Fibroblast of skin of left biceps (primary cell): ENCODE data around the gene WSCD2.

Experiments
- DNase-seq, 2 experiments: peaks; one replicate each; pipeline ENCODE4 v3.0.0-alpha.2; 2013; ENCODE audit warnings: low read depth in 2 of 2

The WSCD2 gene

DNA sequence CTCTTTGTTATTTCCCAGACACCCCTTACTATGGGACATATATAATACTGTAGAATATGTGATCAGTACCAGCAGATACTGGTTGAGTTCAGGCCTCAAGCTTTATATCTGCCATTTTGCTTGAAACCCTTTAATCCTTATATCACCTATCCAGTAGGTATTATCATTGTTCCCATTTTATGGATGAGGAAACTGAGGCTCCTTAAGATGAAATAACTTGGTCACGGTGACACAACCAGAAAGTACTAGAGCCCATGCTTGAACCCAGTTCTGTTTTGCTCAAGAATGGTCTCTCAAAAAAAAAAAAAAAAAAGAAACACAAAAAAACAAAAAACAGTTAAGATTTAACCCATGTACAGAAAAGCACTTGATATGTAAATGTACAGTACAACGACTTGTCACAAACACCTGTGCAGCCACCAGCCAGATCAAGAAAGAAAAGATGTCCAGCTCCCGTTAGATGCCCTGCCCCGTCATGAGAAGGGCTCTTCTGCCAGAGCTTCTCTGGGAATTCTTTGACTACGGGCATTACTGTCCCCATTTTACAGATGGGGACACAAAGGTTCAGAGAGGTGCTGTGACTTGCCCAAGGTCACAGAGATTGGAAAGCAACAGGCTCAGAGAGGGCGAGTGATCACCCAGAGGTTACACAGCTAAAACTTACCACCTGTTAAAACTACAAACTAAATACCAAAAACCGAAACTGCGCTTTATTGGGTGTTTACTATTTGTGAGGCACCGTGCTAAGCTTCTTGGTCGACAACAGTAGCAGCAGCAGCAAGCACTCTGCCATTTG, 669 bp upstream of the WSCD2 start:
- no peak for DNase-seq

DNA sequence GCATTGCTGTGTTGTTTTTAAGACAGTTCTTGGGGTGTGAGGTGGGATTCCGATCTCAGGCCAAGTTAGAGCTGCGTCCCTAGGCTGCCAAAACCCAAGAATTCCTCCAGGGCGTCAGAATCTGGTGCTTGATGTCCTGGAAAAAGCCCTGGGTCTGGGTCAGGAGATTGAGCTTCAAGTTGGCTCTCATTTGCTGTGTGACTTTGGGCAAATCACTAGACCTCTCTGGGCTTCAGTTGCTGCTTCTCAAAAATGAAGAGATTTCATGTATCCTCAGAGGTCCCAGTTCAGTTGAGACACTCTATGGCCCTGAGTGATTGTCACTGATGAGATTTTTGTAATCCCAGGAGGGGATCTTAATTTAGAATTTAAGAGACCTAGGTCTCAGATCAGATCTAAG, 1.9 kb downstream of the WSCD2 start:
- no peak for DNase-seq

DNA sequence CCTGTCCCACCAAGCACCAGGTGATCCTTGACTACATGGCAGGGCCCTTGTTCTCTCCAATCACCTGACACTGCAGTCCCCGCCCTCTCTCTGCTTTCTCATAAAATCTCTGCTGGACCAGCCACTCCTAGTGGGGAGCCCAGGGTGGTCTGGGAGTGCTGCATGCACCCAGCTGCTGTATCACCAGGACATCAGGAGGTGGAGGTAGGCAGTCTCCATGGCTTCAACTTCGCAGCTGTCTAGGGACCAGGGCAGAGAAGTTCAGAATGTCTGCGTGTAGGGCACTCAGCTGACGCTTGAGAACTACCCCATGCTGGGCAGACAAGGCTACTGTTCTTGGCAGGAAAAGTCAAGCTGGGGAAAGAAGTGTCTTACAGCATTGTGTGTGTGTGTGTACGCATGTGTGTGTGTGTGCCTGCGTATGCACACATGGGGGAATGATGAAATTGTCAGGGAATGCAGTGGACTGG, 2.6 kb downstream of the WSCD2 start:
- DNase-seq, result no peak

DNA sequence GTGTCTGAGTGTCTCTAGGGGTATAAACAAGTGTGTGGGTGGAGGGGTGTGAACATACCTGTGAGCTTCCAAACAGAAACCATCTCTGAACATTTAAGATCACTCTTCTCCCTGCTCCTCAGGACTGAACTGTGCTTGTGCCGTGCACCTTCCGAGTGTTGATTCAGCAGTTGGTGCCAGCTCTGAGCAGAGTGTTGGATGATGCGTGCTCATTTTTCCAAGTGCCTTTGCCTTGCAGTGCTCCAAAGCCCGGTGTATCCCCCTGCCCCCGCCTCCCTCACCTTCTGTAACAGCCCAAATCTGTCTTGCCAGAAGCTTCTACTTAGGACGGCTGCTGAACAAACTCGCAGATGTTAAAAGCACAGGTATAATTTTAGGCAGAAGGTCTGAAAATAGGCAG, 4.4 kb downstream of the WSCD2 start:
- no peak for DNase-seq

DNA sequence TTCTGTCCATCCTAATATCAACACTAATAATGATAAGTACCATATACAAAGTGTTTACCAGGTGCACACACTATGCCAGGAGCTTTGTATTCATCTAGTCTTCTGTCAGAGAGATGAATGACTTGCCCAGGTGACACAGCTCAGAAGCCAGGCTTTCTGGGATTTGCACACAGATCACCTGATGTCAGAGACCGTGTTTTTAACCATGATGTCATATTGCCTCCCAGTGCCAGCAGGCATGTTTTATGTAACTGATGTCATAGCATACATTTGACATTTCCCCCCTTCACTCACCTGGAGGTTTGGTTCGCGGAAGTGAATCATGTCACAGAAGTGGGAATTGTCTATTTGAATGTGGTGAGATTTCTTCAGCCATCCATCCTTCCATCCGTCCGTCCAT, 5.7 kb downstream of the WSCD2 start:
- no peak for DNase-seq

DNA sequence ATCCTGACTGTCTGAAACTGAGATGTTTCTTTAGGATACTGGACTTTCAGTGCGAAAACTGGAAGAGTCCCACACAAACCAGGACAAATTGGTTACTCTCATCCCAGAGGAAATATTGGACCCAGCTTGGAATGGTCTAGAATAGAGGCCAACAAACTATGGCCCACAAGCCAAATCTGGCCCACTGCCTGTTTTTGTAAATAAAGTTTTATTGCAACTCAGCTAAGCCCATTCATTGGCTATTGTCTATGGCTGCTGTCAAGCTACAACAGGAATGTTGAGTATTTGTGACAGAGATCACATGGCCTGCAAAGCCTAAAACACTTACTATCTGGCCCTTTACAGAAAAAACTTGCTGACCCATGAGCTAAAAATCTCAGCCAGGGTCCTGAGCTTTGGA, 6.5 kb downstream of the WSCD2 start:
- no peak for DNase-seq

DNA sequence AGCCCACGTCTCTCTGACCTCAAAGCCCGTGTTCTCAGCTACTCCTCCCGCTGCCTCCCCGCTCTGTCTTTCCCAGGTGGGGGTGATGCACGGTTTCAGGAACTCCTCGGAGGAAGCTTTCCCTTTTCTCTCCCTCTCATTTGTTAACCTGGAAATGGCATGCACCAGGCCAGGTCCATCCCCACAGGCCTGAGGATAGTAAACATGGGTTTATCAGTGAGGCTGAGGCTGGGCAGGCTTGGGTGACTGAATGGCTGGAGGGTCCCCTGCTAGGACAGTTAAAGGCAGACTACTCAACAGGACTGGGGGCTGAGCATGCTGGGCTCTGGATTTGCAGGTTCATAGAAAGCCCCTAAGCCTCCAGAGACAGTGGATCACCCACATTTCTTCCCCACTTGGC, 7.6 kb downstream of the WSCD2 start:
- no peak for DNase-seq

DNA sequence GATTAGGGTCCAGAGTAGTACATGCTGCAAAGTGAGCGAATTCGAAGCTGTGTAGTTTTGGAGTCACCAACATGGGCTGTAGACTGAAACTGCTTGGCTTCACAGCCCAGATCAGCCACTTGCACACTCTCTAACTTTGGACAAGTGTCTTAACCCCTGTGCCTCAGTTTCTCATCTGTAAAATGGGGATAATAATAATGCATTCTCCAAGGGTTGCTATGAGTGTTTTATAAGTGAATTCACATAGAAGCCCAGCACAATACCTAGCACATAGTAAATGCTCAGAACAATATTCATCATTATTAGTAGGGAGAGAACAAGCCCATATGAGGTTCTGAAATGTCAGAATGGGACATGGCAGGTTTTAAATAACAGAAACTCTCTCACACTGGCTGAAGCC, 10.4 kb downstream of the WSCD2 start:
- DNase-seq, result no peak

DNA sequence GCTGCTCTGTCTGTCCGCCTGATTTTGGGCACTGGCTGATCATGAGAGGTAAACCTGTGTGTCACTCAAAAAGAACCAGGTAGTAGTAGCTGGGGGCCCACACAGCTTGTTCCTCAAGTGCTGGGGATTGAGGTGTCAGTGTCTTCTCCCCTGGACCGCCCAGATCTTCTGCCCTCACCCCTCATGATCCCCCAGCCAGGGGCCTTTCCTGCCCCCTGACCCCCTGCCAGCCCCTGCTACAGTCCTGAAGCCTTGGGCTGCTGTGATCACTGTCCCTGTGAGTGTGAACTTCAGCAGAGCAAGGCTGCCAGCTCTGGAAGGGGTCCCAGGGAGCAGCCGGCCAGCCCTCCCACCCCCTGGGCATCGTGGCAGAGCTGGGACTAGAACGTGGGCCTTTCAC, 11.4 kb downstream of the WSCD2 start:
- DNase-seq, result no peak

DNA sequence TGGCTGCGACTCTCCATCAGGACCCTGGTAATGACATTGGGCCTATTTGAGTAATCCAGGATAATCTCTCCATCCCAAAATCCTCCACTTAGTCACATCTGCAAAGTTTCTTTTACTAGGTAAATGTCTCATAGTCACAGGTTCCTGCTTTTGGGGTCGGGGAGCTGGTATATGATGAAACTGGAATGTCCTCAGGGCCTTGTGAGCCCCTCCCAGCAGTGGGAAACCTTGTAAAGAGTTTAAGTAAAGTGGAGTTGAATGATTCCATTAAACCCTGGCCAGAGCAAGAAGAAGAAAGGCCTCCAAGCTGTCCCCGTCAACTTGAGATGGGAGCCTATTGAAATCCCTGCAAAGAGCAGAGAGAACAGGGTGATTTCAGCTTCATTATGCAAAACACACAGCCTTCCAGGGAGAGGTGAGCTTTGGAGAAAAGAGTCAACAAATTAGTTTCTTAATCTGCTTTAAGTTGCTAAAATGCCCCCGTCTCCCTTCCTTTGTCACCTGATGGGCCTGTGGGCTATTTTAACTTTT, 12.6 kb downstream of the WSCD2 start:
- no peak for DNase-seq

DNA sequence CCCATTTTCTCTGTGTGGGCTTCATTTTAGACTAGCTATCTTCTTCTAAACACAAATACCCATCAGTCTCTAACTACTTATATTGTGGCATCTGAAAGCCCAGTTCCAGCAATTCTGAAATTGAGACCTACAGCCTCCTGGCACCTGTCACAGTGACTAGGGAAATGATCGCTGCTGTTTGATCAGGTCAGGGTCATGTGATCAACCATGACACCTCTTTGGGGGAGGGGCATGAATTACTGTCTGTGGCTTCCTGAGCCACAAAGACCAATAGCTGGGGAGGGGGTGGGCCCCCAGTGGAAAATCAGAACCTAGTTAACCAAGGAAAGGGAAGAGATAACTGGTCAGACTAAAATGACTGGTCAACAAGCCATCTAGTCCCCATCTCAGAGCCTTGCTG, 14.1 kb downstream of the WSCD2 start:
- DNase-seq, result no peak

DNA sequence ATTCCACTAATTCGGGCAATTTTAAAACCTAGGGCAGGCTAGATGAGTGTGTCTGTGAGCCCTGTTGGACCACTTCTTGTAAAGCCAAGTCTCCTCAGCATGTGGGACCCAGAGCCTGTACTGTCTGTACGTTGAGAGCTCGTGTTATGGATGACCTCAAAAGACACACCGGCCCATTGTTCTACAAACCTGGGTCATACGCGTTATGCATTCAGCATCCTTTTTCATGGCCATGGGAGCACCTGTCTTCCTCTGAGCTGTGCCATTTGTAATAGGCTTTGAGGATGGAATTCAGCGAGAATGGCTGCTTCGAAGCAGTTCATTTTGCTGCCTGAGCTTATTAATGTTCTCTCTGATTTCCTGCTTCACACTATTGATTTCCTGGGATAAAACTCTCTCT, 15.0 kb downstream of the WSCD2 start:
- no peak for DNase-seq

DNA sequence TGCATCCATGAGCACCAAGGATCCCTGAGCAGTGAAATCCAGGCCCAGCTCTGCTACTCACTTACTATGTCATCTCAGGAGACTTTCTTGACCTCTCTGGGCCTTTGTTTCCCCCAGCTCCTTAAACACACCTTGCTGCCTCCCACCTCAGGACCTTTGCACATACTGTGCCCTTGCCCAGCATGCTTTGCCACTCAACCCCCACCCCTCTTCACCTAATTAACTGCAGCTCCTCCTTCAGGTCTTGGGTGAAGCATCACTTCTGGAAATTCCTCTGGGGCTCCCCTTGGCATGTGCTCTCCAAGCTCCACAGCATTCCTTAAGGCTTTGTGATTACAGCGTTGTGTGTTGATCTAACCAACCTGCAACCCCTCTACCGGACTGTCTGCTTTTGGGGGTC, 15.9 kb downstream of the WSCD2 start:
- no peak for DNase-seq

DNA sequence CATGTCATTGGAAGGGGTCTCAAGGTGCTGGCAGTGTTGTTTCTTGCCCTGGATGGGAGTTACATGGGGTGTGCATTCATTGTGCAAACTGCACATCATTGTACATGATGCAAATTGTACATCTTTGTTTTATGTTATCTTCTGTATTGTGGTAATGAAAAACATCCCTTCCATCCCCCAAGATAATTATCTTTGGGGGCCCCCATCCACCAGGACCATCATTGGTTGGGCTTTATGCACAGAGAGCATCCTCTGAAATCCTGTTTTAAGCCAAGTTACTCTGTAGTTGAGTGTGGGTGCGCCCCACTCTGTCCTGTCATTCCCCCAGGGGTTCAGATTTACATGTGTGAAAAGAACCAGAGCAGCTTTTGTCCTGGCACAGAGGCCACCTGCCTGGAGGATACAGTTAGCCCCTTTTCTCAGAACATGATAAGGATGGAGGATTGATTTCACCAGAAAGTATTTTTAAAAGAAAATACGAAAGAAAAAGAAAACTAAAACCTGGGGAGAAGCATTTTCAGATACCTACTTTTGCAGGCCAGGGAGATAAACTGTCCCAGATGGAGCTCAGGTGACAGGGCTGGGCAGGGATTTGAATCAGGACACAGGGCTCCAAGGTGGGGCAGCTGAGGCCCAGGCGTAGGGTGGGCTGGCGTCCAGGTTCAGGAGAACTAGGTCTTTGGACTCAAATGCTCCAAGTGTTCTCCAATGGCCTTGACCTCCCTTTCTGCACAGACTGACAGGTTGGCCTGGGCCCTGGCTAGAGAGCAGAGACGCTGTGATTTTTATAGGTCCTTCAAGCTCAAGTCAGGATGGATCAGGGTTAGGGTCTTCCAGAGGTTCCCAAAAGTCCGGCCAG, 17.2 kb downstream of the WSCD2 start:
- DNase-seq, result no peak

DNA sequence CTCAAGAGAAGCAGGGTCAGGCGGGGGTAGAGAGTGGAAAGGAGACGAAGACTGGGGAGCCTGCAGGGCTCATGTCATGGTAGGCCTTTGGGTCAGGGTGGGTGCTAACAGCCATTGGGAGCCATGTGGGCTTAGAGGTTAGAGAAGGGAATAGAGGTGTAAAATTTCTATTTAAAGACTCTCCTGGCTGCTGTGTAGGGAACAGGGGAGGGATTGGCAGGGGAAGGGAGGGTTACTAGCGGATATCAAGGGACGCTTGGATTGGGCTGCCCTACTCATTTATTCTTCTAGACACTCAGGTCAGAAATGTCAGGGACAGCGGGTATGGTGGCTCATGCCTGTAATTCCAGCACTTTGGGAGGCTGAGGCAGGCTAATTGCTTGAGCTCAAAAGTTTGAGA, 18.2 kb downstream of the WSCD2 start:
- DNase-seq, result no peak

DNA sequence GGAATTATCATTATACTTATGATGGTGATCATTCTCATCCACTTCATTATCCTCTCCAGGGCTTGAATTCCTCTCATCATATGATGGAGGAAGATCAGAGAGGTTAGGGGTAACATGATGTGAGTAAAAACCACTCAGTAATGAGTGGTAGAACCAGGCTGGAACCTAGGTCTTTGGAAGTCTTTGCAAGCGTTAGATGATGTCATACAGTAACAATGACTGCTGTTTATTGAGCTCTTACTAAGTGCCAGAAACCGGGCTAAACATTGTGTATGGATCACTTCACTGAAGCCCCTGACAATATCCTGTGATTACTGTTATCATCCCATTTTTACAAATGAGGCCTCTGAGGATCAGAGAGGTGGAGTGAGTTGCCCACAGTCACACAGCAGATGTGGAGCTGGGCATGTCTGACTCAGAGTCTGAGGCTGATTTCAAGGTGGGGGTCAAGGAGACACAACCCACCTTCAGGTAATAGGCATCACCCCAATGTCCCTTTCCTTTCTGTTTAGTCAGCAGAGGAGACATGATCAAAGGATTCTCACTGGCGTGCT, 19.5 kb downstream of the WSCD2 start:
- DNase-seq, result no peak

DNA sequence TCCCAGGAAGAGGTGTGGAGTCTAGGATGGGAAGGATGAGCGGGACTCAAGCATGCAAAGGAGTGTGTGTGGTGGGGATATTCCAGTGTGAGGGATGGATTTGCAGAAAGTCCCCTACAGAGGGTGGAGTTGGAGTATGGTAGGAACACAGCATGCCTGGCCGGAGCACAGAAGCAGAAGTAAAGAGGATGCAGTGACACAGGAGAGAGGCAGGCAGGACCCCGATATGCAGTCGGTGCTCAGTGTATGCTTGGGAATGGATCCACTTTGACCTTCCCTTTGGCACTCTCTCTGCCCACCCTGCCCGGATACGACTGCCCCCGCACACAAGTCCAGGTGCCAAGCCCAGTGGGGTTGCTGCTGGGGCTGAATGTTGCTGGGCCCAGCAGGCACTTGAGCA, 21.3 kb downstream of the WSCD2 start:
- no peak for DNase-seq

DNA sequence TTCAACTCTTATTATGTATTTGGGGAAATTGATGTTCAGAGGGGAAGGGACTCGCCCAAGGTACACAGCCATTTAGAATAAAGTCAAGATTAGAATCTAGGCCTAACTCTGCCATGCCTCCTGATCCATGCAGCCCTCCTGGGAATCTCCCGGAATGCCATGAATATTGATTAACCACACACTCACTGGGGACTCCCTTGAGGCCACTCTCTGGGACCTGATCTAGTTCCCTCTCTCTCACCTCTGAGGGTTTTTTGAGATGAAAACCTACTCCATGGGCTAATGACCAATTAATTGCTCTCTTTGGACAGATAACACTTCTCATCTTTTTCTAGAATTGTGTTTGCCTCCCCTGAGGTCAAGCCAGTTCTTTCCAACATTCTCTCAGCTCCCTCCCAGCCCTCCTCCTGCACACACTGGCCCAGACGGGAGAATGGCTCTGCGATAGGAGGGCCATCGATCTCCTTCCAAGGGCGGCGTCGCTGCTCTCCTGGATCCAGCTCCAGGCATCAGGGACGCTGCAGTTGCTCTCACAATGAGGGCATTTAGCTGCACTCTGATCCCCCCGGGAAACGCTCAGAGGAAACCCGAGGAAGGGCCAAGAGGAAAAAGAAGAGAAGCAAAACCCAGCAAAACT, 22.6 kb downstream of the WSCD2 start:
- no peak for DNase-seq

DNA sequence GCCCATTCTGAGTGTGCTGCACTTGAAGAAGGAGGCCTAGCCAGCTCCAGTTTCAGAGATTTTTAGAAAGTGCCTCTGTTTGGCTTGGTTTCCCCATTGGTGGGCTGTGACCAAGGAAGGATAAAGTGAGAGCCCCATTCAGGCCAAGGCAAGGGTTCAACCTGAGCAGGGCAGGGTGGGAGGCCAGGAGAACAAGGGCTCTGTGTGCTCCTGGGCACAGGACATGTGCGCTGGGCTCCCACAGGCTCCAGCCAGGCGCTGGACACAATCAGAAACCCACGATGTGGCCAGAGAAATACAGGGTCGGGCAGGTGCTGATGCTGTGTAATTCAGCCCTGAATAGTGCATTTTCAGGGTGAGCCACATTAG, 23.1 kb downstream of the WSCD2 start:
- no peak for DNase-seq

DNA sequence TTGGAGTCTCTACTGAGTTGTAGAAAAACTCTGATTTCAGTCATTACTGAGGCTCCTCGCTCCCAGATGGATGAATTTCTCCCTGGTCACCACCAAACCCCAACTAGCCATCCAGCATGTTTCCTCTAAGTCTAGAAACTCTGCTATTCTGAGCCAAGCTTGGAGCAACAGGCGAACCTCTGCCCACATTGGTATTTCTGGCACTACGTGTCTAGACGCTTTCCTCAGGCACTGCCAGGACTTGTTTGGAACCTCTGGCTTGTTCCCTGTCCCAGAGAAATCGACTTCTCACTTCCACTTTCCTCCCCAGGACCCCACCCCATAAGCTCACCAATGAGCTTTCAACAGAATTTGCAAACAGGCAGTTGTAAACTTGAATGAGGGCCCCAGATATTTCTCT, 27.6 kb downstream of the WSCD2 start:
- no peak for DNase-seq

DNA sequence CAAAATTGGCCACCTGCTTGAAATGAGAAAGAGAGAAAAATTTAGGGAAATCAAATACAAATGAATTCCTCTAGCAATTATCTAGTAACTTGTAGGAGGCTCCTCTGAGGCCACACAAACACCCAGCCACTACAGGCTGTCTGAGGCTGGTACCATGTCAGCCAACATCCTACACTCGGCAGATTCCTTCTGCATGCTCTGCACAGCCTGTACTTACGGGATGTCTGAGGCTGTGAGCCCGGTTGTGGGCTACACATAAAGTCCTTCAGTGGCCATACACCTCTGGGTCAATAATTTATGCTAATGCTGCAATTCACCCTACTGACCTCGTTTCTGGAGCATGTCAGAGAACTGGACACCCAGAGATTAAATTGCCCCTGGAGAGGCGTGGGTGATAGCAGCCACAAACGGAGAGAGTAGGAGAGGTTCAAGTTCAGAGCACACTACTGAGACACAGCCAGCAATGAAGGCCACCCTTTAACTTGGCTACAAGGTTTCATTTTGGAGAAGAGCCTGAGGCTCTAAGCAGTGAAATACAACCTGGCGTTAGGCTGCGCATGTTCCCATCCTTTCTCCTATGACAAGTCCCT, 28.9 kb downstream of the WSCD2 start:
- DNase-seq, result no peak

DNA sequence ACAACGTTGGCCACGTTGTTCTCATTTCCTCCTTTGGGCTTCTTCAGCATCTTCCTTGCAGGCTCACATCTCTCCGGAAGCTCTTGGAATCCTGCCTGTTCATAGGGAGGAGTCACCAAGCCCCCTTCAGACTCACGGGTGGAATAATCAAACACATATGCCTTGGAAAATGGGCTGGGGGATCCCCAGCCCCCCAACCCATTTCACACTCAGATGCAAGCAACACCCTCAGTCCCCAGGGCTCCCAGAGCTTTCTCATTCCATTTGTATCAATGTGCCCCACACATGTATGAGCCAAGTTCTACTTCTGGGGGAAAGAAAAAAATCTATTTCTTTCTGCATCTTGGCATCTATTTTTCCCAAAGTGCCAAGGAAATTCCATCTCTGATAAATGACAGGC, 33.1 kb downstream of the WSCD2 start:
- no peak for DNase-seq
